A172 (cell line): ENCODE results near the gene SNCB. TPM values are rescaled to one million over a fixed set of nuclear protein-coding genes. Genes with fewer than 3 reads are reported as not detected.
A peak's percentile ranks its signal among the peaks of the same experiment; 100 is the strongest.

Experiments
- DNase-seq: peaks from one replicate; pipeline ENCODE4 v3.0.0-alpha.2; 2015; ENCODE audit warnings: low spot score
- total RNA-seq: library from RNA; depleted of rRNA; stranded (reverse); fragments of >200 nt; shearing (Covaris generic); gene quantifications from 2 replicates; pipeline ENCODE4 v1.2.3, GENCODE V29; 2014

Gene SNCB
- total RNA-seq, 1 experiment from 2014 or later, result not detected

DNA sequence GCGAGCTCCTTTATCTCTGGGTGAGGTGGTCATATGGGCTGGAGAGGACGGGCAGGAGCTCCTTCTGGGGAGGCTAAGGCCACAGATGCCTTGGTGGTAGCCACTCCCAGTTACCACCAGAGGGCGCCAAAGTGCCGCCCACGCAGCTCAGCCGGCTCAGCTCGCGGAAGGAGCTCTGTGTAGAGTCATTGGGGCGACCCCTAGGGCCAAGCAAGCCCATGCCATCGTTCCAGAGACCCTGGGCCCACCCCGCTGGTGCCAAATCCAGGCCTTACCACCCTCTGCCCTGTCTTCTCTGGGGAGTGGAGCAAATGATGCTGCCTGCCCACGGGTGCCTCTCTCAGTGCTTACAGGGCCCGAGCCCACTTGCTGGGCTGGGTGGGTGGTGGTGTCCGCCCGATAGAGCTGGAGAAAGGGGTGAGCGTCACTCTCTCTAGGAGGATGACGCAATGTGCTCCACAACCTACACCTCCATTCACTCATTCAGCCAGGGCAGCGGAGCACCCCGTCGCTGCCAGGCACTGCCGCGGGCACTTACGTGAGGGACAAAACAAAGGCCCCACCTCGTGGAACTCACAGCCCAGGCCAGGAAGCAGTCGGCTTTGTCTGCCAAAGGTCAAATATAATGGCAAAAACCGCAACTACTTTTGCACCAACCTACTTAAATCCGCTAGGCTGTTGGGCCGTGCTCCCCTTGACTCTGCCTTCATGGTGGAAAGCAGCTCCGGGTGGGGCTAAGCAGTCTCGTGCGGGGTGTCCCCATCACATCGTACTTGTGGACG is 30.7 kb upstream of the SNCB start:
- DNase-seq, result peak; percentile 72

DNA sequence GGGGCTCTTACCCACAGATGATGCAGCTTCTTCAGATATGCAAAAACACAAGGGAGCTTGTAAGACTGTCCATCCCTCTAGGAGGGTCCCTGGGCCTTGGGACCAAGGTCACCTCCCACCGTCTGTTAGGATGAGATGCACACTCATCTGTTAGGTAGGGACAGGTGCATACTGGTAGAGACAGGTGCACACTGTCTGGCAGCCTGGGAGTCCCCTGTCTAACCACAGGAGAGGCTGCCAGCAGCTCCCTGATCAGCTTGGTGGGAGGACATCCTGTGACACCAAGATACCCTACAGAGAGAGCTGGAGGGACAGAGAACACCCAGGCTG is 30.2 kb upstream of the SNCB start:
- DNase-seq, result no peak

- DNase-seq, result no peak
These were observed 29.6 kb upstream of the SNCB start for GRCh38 chr5:176659860-176660461.

- no peak for DNase-seq
These were observed 29.1 kb upstream of the SNCB start for GRCh38 chr5:176659512-176659839.

DNA sequence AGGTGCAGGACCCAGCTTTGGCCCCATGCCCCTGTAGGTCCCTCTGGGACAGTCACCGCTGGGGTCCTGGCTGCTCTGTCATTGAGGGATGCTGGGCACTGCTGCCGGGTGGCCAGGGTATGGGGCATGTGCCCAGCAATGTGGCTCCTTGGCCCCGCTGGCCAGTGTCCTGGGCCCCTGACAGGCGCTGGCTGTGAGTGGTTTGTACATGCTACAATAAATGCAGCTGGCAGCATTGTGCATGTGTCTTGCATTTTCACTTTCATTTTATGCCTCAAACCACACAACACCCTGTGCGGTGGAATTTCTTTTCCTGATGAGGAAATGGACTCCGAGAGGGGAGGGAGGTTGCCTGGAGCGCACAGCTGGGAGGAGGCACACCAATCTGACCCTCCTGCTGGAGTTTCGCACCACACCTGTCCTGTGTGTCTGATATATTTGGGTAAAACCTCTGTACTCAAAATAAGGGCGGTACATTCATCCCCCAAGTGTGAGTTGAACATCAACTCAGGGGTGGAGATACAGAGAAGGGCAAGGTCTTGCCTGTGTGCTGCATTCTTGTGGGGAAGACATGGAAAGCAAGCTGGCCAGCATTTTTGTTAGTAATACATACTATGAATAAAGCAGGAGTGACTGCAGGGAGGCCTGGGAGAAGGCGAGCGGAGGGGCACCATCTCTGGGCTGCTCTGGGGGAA is 28.6 kb upstream of the SNCB start:
- peak; percentile 49 for DNase-seq

DNA sequence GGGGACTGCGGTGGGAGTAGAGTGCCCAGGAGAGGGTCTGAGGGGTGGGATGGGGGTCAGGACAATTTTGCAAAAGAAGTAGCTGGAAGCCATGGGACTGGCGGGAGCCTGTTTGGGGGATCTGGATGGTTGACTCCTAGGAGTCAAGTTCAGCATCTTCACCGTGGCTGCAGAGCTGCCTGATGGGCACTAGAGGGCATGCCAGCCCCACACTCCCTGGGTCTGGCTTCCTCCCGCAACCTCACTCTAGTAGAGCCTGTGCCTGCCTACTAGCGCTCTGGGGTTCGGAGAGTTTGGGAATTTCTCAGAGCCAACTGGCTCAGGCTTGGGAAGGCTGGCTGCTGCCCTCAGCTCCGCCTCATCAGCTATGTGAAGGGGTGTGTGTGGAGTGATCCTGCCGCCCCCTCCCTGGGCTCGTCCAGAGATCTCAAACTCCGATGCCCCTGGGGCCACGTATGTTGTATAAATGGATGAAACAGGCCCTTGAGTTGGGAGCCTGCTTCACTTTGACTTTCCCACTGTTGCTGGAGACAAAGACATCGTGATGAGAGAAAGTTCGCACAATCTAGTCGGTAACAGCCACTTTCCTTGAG is 27.8 kb upstream of the SNCB start:
- peak; percentile 77 for DNase-seq

GRCh38 chr5:176656467-176656990 is 26.2 kb upstream of the SNCB start:
- no peak for DNase-seq

DNA sequence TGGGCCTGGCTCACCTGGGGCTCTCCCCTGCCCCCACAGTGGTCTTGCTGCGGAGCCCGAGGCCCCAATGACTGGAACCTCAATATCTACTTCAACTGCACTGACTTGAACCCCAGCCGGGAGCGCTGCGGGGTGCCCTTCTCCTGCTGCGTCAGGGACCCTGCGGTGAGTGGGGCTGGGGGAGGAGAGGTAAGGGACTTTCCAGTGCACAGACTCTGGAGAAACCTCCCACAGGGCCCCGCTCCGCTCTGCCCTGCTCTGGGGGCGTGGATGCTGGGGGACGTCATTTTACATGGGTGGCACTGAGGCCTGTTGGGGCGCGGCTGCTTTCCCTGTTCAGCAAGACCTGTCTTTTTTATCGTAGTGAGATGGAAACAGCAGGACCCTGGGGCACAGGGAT is 24.5 kb upstream of the SNCB start:
- no peak for DNase-seq

- DNase-seq, result no peak
These were observed 23.4 kb upstream of the SNCB start for GRCh38 chr5:176653401-176654385.

DNA sequence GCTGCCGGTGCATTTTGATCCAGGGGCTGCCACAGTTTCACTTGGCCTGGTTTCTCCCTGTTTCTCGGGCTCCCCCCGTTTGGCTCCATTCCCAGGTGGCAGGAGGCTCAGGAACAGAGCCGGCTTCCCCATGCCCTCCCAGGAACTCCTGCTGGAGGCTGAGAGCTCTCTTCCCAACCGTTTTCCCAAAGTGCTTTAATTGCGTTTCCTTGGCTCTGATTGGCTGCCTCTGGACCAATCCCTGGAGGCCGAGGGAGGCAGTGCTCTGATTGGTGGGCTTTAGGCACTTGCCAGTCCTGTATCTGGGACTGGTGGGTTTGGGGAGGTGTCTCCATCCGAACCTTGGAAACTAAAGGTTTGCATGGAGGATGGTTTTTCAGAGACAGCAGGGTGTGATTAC is 21.8 kb upstream of the SNCB start:
- DNase-seq, result no peak

DNA sequence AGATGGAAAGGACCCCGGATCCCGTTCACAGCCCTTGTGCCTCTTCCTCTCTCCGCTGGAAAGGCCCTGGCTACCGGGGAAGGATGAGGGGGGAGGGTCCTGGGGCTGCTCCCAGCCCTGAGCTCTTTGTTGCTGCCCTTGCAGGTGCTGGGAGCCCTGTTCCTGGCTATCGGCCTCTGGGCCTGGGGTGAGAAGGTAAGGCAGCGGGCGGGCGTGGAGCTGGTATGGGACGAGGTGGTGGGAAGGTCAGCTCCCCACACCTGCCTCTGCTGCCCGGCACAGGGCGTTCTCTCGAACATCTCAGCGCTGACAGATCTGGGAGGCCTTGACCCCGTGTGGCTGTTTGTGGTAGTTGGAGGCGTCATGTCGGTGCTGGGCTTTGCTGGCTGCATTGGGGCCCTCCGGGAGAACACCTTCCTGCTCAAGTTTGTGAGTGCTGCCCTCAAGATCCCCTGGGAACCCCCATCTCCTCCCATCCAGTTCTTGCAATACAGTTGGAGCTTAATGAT is 21.2 kb upstream of the SNCB start:
- DNase-seq, result no peak

- no peak for DNase-seq
These were observed 20.1 kb upstream of the SNCB start for GRCh38 chr5:176650354-176650884.

- no peak for DNase-seq
These were observed 18.3 kb upstream of the SNCB start for GRCh38 chr5:176648474-176649194.

- peak; percentile 38 for DNase-seq
These were observed 17.6 kb upstream of the SNCB start for GRCh38 chr5:176647843-176648473.

DNA sequence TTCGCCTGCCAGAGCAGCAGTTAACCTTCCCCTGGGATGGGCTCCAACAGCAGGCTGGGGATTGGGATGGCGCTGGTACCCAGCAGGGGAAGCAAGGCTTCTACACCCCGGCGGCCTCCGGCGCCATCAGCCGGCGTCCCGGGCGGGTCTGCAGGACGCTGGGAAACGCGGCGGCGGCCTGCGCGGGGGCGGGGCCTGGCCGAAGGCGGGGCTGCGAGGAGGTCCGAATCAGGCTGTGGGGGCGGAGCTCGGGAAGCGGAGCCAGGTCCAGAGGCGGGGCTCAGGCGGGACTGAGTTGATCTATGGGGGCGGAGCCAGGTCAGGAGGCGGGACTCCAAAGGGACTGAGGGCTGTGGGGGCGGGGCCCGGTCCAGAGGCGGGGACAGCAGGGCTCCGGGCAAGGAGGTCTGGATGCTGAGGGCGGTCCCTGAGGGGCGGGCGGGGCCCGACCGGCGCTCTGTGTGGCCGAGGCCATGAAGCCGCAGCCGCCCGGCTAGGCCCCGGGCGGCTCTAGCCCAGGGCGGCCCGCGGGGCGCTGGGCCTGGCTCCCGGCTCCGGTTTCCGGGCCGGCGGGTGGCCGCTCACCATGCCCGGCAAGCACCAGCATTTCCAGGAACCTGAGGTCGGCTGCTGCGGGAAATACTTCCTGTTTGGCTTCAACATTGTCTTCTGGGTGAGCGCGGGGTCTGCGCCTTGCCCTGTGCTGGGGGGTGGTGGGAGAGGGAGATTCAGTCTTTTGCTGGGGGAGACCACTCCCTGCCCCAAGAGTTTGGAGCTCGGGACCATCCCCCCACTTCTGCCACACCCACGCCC is 16.9 kb upstream of the SNCB start, which contains the start of gene TSPAN17:
Gene TSPAN17 (plus strand): TSS at position 455 of the 813 bp plus-strand sequence. CDS start 132 bp downstream, at position 587.
- DNase-seq, result peak; percentile 96

DNA sequence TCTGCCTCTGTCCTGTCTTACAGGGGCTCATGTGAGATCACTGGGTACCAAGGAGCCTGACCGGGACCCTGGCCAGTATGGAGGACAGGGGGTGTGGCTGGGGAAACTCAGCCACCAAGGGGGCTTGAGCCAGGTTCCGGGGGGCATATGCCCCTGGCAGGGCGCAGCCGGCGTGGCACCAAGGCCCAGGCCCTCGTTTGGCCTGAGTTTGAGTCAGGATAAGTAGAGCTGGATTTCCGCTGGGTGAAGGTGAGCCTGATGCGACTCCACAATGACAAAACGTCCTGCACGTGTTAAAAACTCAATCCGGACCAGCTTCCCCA is 16.3 kb upstream of the SNCB start:
- no peak for DNase-seq

GRCh38 chr5:176646049-176646706 is 15.8 kb upstream of the SNCB start:
- DNase-seq, result no peak
